ENCODE data around the gene MS4A18.

DNA sequence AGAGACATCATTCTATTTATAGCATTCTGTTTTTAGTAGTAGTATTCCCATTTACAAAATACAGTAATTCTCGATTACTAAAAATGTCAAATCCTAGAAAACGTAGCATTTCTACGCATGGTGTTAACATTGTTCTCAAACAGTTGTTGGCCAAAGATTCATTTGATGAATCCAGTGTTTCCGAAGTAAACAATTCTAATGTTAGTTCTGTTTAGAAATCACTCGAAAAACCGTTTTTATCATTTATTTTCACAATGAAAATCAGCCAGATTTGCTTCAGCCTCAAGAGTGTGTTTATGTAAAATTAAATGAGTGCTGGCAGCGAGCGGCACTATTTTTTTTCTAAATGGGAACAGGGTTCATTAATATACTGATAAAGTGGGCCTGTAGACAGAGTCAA is 7.1 kb downstream of the MS4A18 start:
- TF ChIP-seq FOXA1 (IDR thresholded peaks at IDR 0.05) (no peak), FOXM1 (IDR thresholded peaks at IDR 0.05; ENCODE audit: borderline replicate concordance) (no peak), CTBP1 (IDR thresholded peaks at IDR 0.05; ENCODE audit: borderline replicate concordance) (no peak), LEF1 (IDR thresholded peaks at IDR 0.05; ENCODE audit: borderline replicate concordance) (no peak), ZNF384 (IDR thresholded peaks at IDR 0.05) (no peak), SP1 (IDR thresholded peaks at IDR 0.05) (no peak), NFRKB (IDR thresholded peaks at IDR 0.05) (no peak)
- TF ChIP-seq, protein P1, sequence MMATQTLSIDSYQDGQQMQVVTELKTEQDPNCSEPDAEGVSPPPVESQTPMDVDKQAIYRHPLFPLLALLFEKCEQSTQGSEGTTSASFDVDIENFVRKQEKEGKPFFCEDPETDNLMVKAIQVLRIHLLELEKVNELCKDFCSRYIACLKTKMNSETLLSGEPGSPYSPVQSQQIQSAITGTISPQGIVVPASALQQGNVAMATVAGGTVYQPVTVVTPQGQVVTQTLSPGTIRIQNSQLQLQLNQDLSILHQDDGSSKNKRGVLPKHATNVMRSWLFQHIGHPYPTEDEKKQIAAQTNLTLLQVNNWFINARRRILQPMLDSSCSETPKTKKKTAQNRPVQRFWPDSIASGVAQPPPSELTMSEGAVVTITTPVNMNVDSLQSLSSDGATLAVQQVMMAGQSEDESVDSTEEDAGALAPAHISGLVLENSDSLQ (IDR thresholded peaks at IDR 0.05), result no peak

Measured in HEK293T (cell line).